H9 (cell line): ENCODE results near the gene USF3. TPM values are rescaled to one million over a fixed set of nuclear protein-coding genes. Genes with fewer than 3 reads are reported as not detected.

Experiments used
- DNase-seq: peaks from one replicate; pipeline ENCODE4 v3.0.0-alpha.2; 2017
- H2AFZ ChIP-seq: one replicate; pipeline ENCODE4 v1.6.1; 2013; ENCODE audit warnings: mild to moderate bottlenecking, low read length, control low read depth, moderate library complexity
- H2AK5ac ChIP-seq: 2 replicates; pipeline ENCODE4 v1.6.1; 2013; ENCODE audit warnings: low read length, control low read depth, mixed read lengths; ENCODE audit not compliant: insufficient read length
- H2BK120ac ChIP-seq: one replicate; pipeline ENCODE4 v1.6.1; 2013; ENCODE audit warnings: low read depth, mild to moderate bottlenecking, low read length, control low read depth, inconsistent platforms; ENCODE audit not compliant: poor library complexity, severe bottlenecking
- H2BK12ac ChIP-seq: 2 replicates; pipeline ENCODE4 v1.6.1; 2013; ENCODE audit warnings: low read length, control low read depth, mixed read lengths, low read depth; ENCODE audit not compliant: insufficient read length
- H2BK15ac ChIP-seq: 2 replicates; pipeline ENCODE4 v1.6.1; 2013; ENCODE audit warnings: low read depth, low read length, control low read depth
- H2BK20ac ChIP-seq: one replicate; pipeline ENCODE4 v1.6.1; 2013; ENCODE audit warnings: low read depth, mild to moderate bottlenecking, low read length, control low read depth, inconsistent platforms; ENCODE audit not compliant: poor library complexity, severe bottlenecking
- H2BK5ac ChIP-seq: 2 replicates; pipeline ENCODE4 v1.6.1; 2013; ENCODE audit warnings: low read length, control low read depth, mixed read lengths; ENCODE audit not compliant: insufficient read length
- H3K14ac ChIP-seq: 2 replicates; pipeline ENCODE4 v1.6.1; 2013; ENCODE audit warnings: low read length, control low read depth; ENCODE audit not compliant: insufficient read depth
- H3K18ac ChIP-seq: 2 replicates; pipeline ENCODE4 v1.6.1; 2013; ENCODE audit warnings: low read depth, mild to moderate bottlenecking, mixed read lengths, low read length, control low read depth; ENCODE audit not compliant: insufficient read length
- H3K23ac ChIP-seq: 2 replicates; pipeline ENCODE4 v1.6.1; 2013; ENCODE audit warnings: low read length, control low read depth, mixed read lengths, low read depth; ENCODE audit not compliant: insufficient read length
- H3K23me2 ChIP-seq: 2 replicates; pipeline ENCODE4 v1.6.1; 2013; ENCODE audit warnings: low read depth, mild to moderate bottlenecking, mixed read lengths, low read length, control low read depth; ENCODE audit not compliant: insufficient read length, poor library complexity, severe bottlenecking
- H3K27ac ChIP-seq: 2 replicates; pipeline ENCODE4 v1.5.1; 2013; ENCODE audit warnings: low read length, control low read depth, mixed read lengths, low read depth; ENCODE audit not compliant: insufficient read length
- H3K27me3 ChIP-seq: 2 replicates; pipeline ENCODE4 v1.6.1; 2013; ENCODE audit warnings: low read length, control low read depth, inconsistent platforms; ENCODE audit not compliant: insufficient read depth
- H3K4ac ChIP-seq: 2 replicates; pipeline ENCODE4 v1.6.1; 2013; ENCODE audit warnings: low read depth, mild to moderate bottlenecking, control low read depth, inconsistent platforms, low read length, moderate library complexity
- H3K4me1 ChIP-seq: 2 replicates; pipeline ENCODE4 v1.6.1; 2013; ENCODE audit warnings: low read length, control low read depth, inconsistent platforms; ENCODE audit not compliant: insufficient read depth
- H3K4me2 ChIP-seq: 2 replicates; pipeline ENCODE4 v1.6.1; 2013; ENCODE audit warnings: low read length, control low read depth, mixed read lengths; ENCODE audit not compliant: insufficient read length, insufficient read depth
- H3K56ac ChIP-seq: 2 replicates; pipeline ENCODE4 v1.6.1; 2013; ENCODE audit warnings: low read depth, mild to moderate bottlenecking, mixed read lengths, low read length, control low read depth; ENCODE audit not compliant: insufficient read length
- H3K79me1 ChIP-seq: 2 replicates; pipeline ENCODE4 v1.6.1; 2013; ENCODE audit warnings: low read depth, mild to moderate bottlenecking, moderate library complexity, low read length, control low read depth, inconsistent platforms; ENCODE audit not compliant: insufficient read depth, poor library complexity, severe bottlenecking
- H3K79me2 ChIP-seq: 2 replicates; pipeline ENCODE4 v1.6.1; 2013; ENCODE audit warnings: low read length, control low read depth, inconsistent platforms; ENCODE audit not compliant: insufficient read depth
- H3K9ac ChIP-seq: 2 replicates; pipeline ENCODE4 v1.6.1; 2013; ENCODE audit warnings: low read length, control low read depth, mixed read lengths; ENCODE audit not compliant: insufficient read length; ENCODE audit errors: extremely low read depth
- H3K9me3 ChIP-seq: one replicate; pipeline ENCODE4 v1.6.1; 2013; ENCODE audit warnings: low read depth, low read length, inconsistent platforms; ENCODE audit not compliant: control insufficient read depth
- H3T11ph ChIP-seq: one replicate; pipeline ENCODE4 v1.6.1; 2013; ENCODE audit warnings: mild to moderate bottlenecking, low read length, control low read depth, inconsistent platforms
- H4K20me1 ChIP-seq: one replicate; pipeline ENCODE4 v1.6.1; 2013; ENCODE audit not compliant: control insufficient read depth, insufficient read length, insufficient read depth
- H4K5ac ChIP-seq: 2 replicates; pipeline ENCODE4 v1.6.1; 2013; ENCODE audit warnings: low read depth, mild to moderate bottlenecking, mixed read lengths, low read length, control low read depth; ENCODE audit not compliant: insufficient read length
- H4K8ac ChIP-seq: replicated peaks from 2 replicates; pipeline ENCODE4 v1.6.1; 2013; ENCODE audit warnings: low read length, control low read depth, mixed read lengths, low read depth; ENCODE audit not compliant: insufficient read length
- H4K91ac ChIP-seq: 2 replicates; pipeline ENCODE4 v1.6.1; 2013; ENCODE audit warnings: low read depth, mild to moderate bottlenecking, moderate library complexity, mixed read lengths, low read length, control low read depth; ENCODE audit not compliant: insufficient read length
- H3K27ac Mint-ChIP-seq, 3 experiments: 2 replicates in 2 of 3; 3 replicates in 1 of 3; pipeline ENCODE4 v1.8.0; 2020 to 2021; ENCODE audit warnings: mixed read lengths in 3 of 3, mild to moderate bottlenecking in 1 of 3, moderate library complexity in 1 of 3
- H3K27me3 Mint-ChIP-seq: 2 replicates; pipeline ENCODE4 v1.8.0; 2021; ENCODE audit warnings: low read depth, mild to moderate bottlenecking, moderate library complexity, mixed read lengths
- H3K36me3 Mint-ChIP-seq, 3 experiments: 2 replicates in 2 of 3; 3 replicates in 1 of 3; pipeline ENCODE4 v1.8.0; 2020 to 2021; ENCODE audit warnings: low read depth in 3 of 3, mixed read lengths in 3 of 3; ENCODE audit not compliant: insufficient read depth in 1 of 3
- H3K4me1 Mint-ChIP-seq, 2 experiments: 2 replicates each; pipeline ENCODE4 v1.8.0; 2020; ENCODE audit warnings: mixed read lengths in 2 of 2
- H3K4me3 Mint-ChIP-seq, 2 experiments: 2 replicates in 1 of 2; 3 replicates in 1 of 2; pipeline ENCODE4 v1.8.0; 2020 to 2021; ENCODE audit warnings: mild to moderate bottlenecking in 2 of 2, mixed read lengths in 2 of 2, moderate library complexity in 1 of 2
- H3K9me3 Mint-ChIP-seq, 2 experiments: 2 replicates in 1 of 2; 3 replicates in 1 of 2; pipeline ENCODE4 v1.8.0; 2020; ENCODE audit warnings: mild to moderate bottlenecking in 2 of 2, mixed read lengths in 2 of 2, moderate library complexity in 1 of 2
- WGBS: extraction: QIAGEN DNeasy Blood & Tissue Kit; methylation state at CpG from one replicate; pipeline ENCODE4 v1.1.7; 2013; ENCODE audit warnings: missing lambda C conversion rate, low lambda C conversion rate, mixed read lengths; ENCODE audit not compliant: insufficient read length; ENCODE audit errors: extremely low coverage; 5-methylcytosine and 5-hydroxymethylcytosine counted together
- total RNA-seq: library from RNA; stranded (reverse); gene quantifications from 2 replicates; pipeline ENCODE4 v1.2.1, GENCODE V29; 2021
- TF ChIP-seq, protein P1 (sequence below): fragments of 200-600 bp; sonication (generic); conservative IDR thresholded peaks from 3 replicates; pipeline ENCODE4 v1.8.0; 2021; ENCODE audit warnings: antibody characterized with exemption, mild to moderate bottlenecking

The USF3 gene
- total RNA-seq, 1 experiment from 2014 or later = 13.8 TPM

DNA sequence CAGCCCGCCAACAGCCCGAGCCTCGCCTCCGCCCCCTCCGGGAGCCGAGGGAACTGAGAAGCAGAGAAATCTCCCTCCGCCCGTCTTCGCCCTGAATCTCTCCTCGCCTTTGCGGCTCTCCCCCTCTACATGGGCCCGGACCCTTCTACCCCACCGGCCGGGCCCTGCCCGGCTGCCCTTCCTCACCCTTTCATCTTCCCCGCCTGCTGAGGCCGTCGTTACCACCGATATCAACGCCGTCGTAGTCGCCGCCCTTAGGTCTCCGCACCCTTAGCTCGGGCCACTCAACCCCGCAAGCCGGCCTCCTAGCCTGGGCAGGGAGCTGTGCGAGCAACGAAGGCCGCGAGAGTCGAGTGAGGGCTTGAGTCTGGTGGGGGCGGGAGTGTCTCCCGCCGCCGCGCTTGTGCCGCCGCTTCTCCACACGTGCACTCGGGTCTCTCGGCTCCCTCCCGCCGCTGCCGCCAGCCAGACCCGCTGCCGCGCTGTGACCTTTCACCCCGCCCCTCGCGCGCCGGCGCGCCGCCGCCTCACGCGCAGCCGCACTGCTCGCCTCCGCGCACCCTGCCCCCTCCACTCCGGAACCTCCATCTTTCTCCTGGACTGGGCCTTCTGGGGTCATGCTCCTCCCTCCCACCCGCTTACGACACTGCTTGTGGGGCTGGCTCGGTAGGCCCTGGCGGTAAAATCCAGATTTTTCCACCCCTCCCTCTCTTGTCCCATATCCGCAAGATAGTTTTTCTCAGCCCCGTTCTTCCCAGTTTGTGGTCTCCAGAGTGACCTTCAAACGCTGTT is 49.5 kb upstream of the USF3 start, which contains the start of gene NAA50:
NAA50 (minus strand) TSS at position 494 of the 792 bp plus-strand sequence; CDS start at position 194, 300 bp downstream.
- Mint-ChIP-seq H3K4me3 (peak within 1 kb of the TSS; percentile 94 to 96), H3K27me3 (no peaks in the 10 kb centered on the region), H3K27ac (peak within 1 kb of the TSS; percentile 100), H3K9me3 (peaks cover 0 to 2% of the 10 kb centered on the region in 2 experiments; a peak in 1 of 5 replicates), H3K36me3 (peaks cover 0 to 10% (median 7%) of the 10 kb centered on the region in 3 experiments; a peak in 5 of 7 replicates), H3K4me1 (peaks cover 39 to 54% of the 10 kb centered on the region in 2 experiments)
- Histone ChIP-seq H3K18ac (peak within 1 kb of the TSS; percentile 98), H4K8ac (no peak within 1 kb of the TSS), H3T11ph (peak within 1 kb of the TSS; percentile 93), H3K4ac (peak within 1 kb of the TSS; percentile 20; the same call in 1 of the 2 replicates), H3K4me1 (no peaks in the 10 kb centered on the region), H3K56ac (peak within 1 kb of the TSS; percentile 39), H2BK5ac (peak within 1 kb of the TSS; percentile 56), H3K9ac (peak within 1 kb of the TSS; percentile 95), H2BK15ac (no peak within 1 kb of the TSS), H3K23ac (no peak within 1 kb of the TSS), H2BK12ac (peak within 1 kb of the TSS; percentile 58), H2BK20ac (no peak within 1 kb of the TSS), H3K27ac (peak within 1 kb of the TSS; percentile 96), H3K14ac (peak within 1 kb of the TSS; percentile 86), H4K5ac (peak within 1 kb of the TSS; percentile 83), H3K9me3 (no peaks in the 10 kb centered on the region), H3K27me3 (no peaks in the 10 kb centered on the region), H2AFZ (peak within 1 kb of the TSS; percentile 9), H3K23me2 (peaks cover 3% of the 10 kb centered on the region), H4K20me1 (no peaks in the 10 kb centered on the region), H3K79me2 (peaks cover 41% of the 10 kb centered on the region), H2BK120ac (peak within 1 kb of the TSS; percentile 97), H3K79me1 (no peaks in the 10 kb centered on the region), H2AK5ac (no peak within 1 kb of the TSS), H3K4me2 (peak within 1 kb of the TSS; percentile 70), H4K91ac (no peak within 1 kb of the TSS)
- DNase-seq = peak; percentile 94
- no CpG with 5 or more reads among the region's 72 CpGs for WGBS
- TF ChIP-seq, protein P1, sequence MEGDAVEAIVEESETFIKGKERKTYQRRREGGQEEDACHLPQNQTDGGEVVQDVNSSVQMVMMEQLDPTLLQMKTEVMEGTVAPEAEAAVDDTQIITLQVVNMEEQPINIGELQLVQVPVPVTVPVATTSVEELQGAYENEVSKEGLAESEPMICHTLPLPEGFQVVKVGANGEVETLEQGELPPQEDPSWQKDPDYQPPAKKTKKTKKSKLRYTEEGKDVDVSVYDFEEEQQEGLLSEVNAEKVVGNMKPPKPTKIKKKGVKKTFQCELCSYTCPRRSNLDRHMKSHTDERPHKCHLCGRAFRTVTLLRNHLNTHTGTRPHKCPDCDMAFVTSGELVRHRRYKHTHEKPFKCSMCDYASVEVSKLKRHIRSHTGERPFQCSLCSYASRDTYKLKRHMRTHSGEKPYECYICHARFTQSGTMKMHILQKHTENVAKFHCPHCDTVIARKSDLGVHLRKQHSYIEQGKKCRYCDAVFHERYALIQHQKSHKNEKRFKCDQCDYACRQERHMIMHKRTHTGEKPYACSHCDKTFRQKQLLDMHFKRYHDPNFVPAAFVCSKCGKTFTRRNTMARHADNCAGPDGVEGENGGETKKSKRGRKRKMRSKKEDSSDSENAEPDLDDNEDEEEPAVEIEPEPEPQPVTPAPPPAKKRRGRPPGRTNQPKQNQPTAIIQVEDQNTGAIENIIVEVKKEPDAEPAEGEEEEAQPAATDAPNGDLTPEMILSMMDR = no peak; the same call in 2 of the 3 replicates
